DMS 273 (cell line): ENCODE measurements around the gene THEMIS2.
"Not testable (repeated sequence)": the region's sequence is repeated elsewhere in the genome, so short reads cannot be mapped to it uniquely, and the experiment has no call there.

Experiments used
- DNase-seq: peaks from one replicate; lab custom pipeline; 2025; ENCODE audit not compliant: unreplicated experiment; lab: John Stamatoyannopoulos, UW

The THEMIS2 gene

DNA sequence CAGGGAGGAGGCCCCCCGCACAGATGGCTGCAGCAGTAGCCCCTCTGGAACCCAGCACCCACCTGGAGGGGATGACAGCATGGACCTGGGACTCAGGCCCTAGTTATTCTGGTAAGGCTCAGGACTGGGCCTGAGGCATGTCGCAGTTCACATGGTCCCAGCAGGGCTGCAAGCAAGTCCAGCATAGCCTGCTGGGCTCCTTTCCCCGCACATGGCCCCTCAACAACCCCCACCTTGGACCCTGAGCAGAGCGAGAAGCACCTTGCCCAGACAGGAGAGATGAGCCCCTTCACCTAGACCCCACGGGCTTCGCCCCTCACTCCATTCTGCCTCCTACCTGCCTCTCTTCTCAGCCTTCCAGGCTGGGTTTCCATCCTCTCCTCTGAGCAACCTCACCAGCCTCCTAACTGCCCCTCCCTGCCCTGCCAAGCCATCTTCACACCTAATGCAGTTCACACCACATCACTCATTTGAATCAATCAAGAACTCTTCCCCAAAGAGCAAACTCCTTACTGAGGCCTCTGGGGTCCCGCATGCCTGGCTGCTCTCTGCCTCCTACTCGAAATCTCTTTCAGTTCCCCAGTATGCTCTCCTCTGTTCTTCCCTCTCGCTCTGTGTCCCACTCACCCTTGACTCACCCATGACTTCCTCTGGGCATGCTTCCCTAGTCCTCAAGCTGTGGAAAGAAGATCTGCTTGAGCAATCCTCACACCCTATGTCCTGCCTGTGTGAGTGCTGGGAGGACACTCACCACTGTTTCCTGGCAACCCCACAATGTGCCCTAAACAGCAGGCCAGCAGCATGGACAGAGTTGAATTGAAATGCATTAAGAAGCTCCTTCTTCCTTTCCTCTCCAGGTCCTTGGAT lies 9.4 kb upstream of the THEMIS2 start:
- DNase-seq: no peak

DNA sequence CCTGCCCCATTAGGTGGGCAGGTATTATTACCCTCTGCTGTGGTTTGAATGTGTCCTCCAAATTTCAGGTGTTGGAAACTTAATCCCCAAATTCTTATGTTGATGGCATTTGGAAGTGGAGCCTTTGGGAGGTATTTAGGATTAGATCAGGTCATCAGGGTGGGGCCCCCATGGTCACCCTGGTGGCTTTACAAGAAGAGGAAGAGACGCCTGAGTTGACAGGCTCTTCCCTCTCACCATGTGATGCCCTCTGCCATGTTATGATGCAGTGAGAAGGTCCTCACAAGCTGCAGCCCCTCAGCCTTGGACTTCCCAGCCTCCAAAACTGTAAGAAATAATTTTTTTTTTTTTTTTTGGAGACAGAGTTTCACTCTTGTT lies 8.8 kb upstream of the THEMIS2 start:
- DNase-seq: no peak

- no peak for DNase-seq
Measured at GRCh38 chr1:27864264-27864895, 8.0 kb upstream of the THEMIS2 start.

GRCh38 chr1:27865821-27866220 lies 6.5 kb upstream of the THEMIS2 start:
- no peak for DNase-seq

- DNase-seq: no peak
Measured at GRCh38 chr1:27868556-27868931, 3.8 kb upstream of the THEMIS2 start.

- DNase-seq: no peak
Measured at GRCh38 chr1:27868932-27869718, 3.2 kb upstream of the THEMIS2 start.

- no peak for DNase-seq
Measured at GRCh38 chr1:27869719-27870085, 2.6 kb upstream of the THEMIS2 start.

GRCh38 chr1:27871076-27871475 lies 1.3 kb upstream of the THEMIS2 start:
- DNase-seq: not testable (repeated sequence)

- DNase-seq: peak; percentile 76
Measured at GRCh38 chr1:27872802-27873551, 633 bp downstream of the THEMIS2 start.

GRCh38 chr1:27873671-27874384 lies 1.5 kb downstream of the THEMIS2 start:
- no peak for DNase-seq

- no peak for DNase-seq
Measured at GRCh38 chr1:27876341-27877114, 4.2 kb downstream of the THEMIS2 start.

- no peak for DNase-seq
Measured at GRCh38 chr1:27877115-27877416, 4.7 kb downstream of the THEMIS2 start.

DNA sequence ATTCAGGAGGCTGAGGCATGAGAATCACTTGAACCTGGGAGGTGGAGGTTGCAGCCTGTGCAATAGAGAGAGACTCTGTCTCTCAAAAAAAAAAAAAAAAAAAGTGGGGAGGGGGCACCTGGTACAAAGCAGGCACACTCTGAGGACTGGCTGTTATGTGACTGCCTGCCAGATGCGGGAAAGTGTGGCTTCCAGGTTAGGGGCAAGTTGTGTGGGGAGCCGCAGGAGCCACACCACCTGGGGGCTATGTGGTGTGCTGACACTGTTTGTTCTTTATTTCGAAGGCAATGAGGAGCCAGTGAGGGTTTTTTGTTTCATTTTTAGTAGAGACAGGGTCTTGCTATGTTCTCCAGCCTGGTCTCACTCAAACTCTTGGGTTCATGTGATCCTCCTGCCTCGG lies 5.7 kb downstream of the THEMIS2 start:
- no peak for DNase-seq

DNA sequence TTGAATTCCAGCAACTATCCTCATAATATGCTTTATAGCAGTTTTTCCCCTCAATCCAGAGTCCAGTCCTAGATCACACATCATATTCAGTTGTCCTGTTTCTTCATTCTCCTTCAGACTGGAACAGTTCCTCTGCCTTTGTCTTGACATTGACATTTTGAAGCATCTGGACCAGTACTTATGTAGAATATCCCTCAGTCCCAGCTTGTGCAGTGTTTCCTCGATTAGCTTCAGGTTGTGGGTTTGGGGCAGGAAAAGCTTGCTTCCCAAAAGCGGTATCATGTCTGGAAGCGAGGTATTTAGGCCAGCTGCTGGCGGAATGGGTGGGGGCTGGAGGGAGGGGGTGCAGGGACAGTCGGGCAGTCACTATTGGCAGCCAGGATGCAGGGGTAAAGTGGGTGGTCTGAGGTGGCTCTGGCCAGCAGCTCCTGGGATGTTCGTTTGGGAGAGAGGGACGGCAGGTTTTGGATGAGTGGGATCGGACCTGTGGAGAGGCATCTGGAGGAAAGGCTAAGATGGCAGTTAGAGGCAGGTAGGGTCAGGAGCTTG lies 6.5 kb downstream of the THEMIS2 start:
- no peak for DNase-seq

DNA sequence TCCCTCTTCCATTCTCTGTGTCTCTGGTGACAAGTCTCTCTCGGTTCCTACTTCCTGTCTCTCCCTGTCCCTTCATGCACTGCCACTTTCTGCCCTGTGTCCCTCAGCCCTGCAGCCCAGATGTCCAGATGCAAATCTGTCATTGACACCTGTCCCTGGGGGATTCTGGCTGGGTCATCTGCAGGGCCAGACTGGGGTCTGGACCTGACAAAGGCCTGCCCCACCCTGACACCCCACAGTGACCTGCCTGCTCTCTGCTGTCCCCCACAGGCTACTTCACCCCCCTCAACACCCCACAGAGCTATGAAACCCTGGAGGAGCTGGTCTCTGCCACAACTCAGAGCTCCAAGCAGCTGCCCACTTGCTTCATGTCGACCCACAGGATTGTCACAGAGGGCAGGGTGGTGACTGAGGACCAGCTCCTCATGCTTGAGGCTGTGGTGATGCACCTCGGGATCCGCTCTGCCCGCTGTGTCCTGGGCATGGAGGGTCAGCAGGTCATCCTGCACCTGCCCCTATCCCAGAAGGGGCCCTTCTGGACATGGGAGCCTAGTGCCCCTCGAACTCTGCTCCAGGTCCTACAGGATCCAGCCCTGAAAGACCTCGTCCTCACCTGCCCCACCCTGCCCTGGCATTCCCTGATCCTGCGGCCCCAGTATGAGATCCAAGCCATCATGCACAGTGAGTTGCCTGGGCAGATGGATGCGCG lies 7.2 kb downstream of the THEMIS2 start:
- DNase-seq: no peak

GRCh38 chr1:27882543-27882903 lies 10.2 kb downstream of the THEMIS2 start:
- no peak for DNase-seq

DNA sequence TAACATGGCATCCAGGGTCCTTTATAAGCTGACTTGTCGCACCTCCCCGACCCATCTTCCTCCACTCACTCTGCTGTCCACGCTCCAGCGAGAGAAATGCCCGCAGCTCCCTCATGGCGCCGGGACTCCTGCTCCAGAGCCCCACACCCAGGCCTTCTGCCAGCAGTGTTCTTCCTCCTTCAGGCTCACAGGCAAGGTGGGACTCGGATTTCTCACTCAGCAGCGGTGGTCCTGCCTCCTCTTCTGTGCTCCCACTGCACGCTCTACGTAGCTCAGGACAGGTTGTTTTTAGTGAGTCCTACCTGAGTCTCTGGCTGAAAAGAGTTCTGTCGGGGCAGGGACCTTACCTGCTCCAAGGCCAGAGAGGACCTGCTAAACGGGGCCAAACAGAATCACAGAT lies 11.2 kb downstream of the THEMIS2 start:
- DNase-seq: no peak

DNA sequence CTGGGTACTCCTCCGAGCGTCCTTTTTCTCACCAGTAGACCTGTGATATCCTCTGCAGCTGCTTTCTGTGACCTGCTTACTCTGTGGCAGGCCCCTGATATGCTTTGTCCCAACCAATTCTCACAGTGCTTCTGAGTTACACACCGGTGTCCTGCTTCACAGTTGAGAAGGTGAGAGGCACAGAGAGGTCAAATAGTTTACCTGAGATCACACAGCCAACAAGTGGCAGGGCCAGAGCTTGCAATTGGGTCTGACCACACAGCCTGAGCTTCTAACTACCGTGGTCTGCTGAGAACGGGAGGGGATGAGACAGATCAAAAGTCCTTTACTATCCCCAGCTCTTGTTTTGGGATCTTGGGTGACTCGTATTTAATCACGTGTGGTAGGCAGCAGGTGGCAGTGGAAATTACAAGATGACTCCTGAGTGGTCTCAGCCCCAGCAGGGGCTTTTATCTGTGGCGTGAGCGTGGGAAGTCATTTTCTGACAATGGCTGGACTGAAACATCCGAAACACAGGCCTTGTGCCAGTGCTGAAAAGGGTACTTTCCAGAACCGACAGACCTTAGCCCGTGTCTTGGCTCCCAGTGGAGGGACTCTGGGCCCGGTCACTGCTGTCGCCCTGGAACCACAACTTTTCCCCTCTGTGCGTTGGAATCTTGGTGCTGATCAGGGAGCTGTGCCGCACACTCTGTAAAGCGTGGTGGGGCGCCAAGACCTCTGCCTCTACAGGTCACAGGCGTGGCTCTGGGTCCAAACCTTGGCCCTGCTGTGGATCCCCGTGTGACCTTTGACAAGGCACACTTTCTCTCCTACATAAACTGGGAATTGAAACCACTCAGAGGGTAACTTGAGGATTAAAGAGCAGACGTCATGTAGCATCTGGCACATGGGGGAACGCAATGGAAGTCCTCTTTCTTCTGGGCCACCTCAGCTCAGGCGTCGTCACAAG lies 11.9 kb downstream of the THEMIS2 start:
- DNase-seq: no peak
